A549 (cell line): ENCODE data around the gene CFB. TPM values are rescaled to one million over a fixed set of nuclear protein-coding genes. Genes with fewer than 3 reads are reported as not detected.

ENCODE experiments used
- ATAC-seq, 2 experiments: fragments of 200-7000 bp in 1 of 2; fragments of >200 bp in 1 of 2; cut with Nextera tagmentation in 1 of 2; cut with Tn5 transposase in 1 of 2; 3 replicates each; pipeline versions ENCODE4 v1.8.0 to v1.9.1; 2018 to 2020; ENCODE audit warnings: mild to moderate bottlenecking in 1 of 2, moderate library complexity in 1 of 2
- CTCF ChIA-PET: fragments of 300-600 bp; sonication (Branson Sonifier 250); formaldehyde crosslinking; extraction: SDS; loops from one replicate; lab custom pipeline; 2021; ENCODE audit warnings: antibody characterized with exemption, inconsistent platforms; lab: Yijun Ruan, JAX
- POLR2A ChIA-PET: fragments of 350-600 bp; formaldehyde crosslinking; extraction: SDS; loops from one replicate; lab custom pipeline; 2021; ENCODE audit warnings: antibody characterized with exemption, inconsistent platforms; lab: Yijun Ruan, JAX
- DNase-seq, 2 experiments: peaks; one replicate each; pipeline versions ENCODE4 v3.0.0 to v3.0.0-alpha.2; 2011 to 2016; ENCODE audit warnings: low read depth in 1 of 2, low spot score in 1 of 2
- FAIRE-seq: peaks from 2 replicates; lab custom pipeline; 2011; peaks lifted over from hg19 to GRCh38; lab: Jason Lieb, UNC
- H3K27ac ChIP-seq, 2 experiments: fragments of >200 bp; sonication (Bioruptor Twin); formaldehyde crosslinking; 3 replicates each; pipeline ENCODE4 v1.5.1; 2016 to 2017
- H3K4me1 ChIP-seq: fragments of >200 bp; sonication (Bioruptor Twin); formaldehyde crosslinking; 3 replicates; pipeline ENCODE4 v1.6.1; 2016
- H3K4me2 ChIP-seq: fragments of >200 bp; sonication (Bioruptor Twin); formaldehyde crosslinking; 3 replicates; pipeline ENCODE4 v1.6.1; 2016
- H3K4me3 ChIP-seq: fragments of >200 bp; sonication (Bioruptor Twin); formaldehyde crosslinking; 3 replicates; pipeline ENCODE4 v1.5.1; 2016
- H3K9me3 ChIP-seq: fragments of >200 bp; sonication (Bioruptor Twin); formaldehyde crosslinking; 3 replicates; pipeline ENCODE4 v1.6.1; 2016
- BHLHE40 ChIP-seq: IDR thresholded peaks from 2 replicates; pipeline ENCODE4 v1.6.1; 2012; ENCODE audit warnings: low read depth, low read length, inconsistent platforms
- CBX8 ChIP-seq: fragments of 200-600 bp; sonication (generic); IDR thresholded peaks from 2 replicates; pipeline ENCODE4 v1.6.1; 2016
- CEBPB ChIP-seq, 2 experiments: fragments of >200 bp in 1 of 2; sonication (Bioruptor Twin) in 1 of 2; formaldehyde crosslinking in 1 of 2; IDR thresholded peaks; 2 replicates each; pipeline ENCODE4 v1.6.1; 2012 to 2016
- CHD4 ChIP-seq: fragments of 200-600 bp; sonication (generic); IDR thresholded peaks from 2 replicates; pipeline ENCODE4 v1.6.1; 2016; ENCODE audit warnings: antibody characterized with exemption, mild to moderate bottlenecking, borderline replicate concordance
- FOSL2 ChIP-seq, 2 experiments: fragments of 450-650 bp in 1 of 2; fragments of >200 bp in 1 of 2; sonication (Bioruptor Twin) in 1 of 2; formaldehyde crosslinking; IDR thresholded peaks; 2 replicates each; pipeline versions ENCODE4 v1.5.0 to v1.6.1; 2016 to 2020; ENCODE audit warnings: mild to moderate bottlenecking in 1 of 2, moderate library complexity in 1 of 2
- FOXS1 ChIP-seq: fragments of 250-450 bp; sonication (Bioruptor Pico); IDR thresholded peaks from 2 replicates; pipeline ENCODE4 v1.5.0; 2020; ENCODE audit warnings: mild to moderate bottlenecking, moderate library complexity
- HOXA7 ChIP-seq: fragments of 250-450 bp; sonication (Bioruptor Pico); IDR thresholded peaks from 2 replicates; pipeline ENCODE4 v1.5.0; 2020; ENCODE audit warnings: mild to moderate bottlenecking, moderate library complexity
- JUN ChIP-seq, 2 experiments: fragments of >200 bp; sonication (Bioruptor Twin); formaldehyde crosslinking; IDR thresholded peaks; 2 replicates in 1 of 2; 3 replicates in 1 of 2; pipeline ENCODE4 v1.6.1; 2016 to 2017
- JUNB ChIP-seq: fragments of >200 bp; sonication (Bioruptor Twin); formaldehyde crosslinking; IDR thresholded peaks from 2 replicates; pipeline ENCODE4 v1.6.1; 2016
- KDM1A ChIP-seq: fragments of 200-600 bp; sonication (generic); IDR thresholded peaks from 2 replicates; pipeline ENCODE4 v1.6.1; 2016; ENCODE audit warnings: low read depth, mild to moderate bottlenecking
- KDM5A ChIP-seq: fragments of 200-600 bp; sonication (generic); IDR thresholded peaks from 2 replicates; pipeline ENCODE4 v1.6.1; 2016; ENCODE audit warnings: antibody characterized with exemption, mild to moderate bottlenecking
- NFE2L2 ChIP-seq: fragments of 150-350 bp; conservative IDR thresholded peaks from 2 replicates; pipeline ENCODE4 v1.6.1; 2014; ENCODE audit warnings: low read length
- RAD21 ChIP-seq, 2 experiments: fragments of >200 bp in 1 of 2; sonication (Bioruptor Twin) in 1 of 2; formaldehyde crosslinking in 1 of 2; IDR thresholded peaks in 1 of 2; conservative IDR thresholded peaks in 1 of 2; 2 replicates in 1 of 2; 3 replicates in 1 of 2; pipeline ENCODE4 v1.6.1; 2012 to 2018; ENCODE audit warnings: inconsistent platforms in 1 of 2
- RFX5 ChIP-seq: fragments of 450-650 bp; IDR thresholded peaks from 2 replicates; pipeline ENCODE4 v1.7.1; 2014; ENCODE audit warnings: antibody characterized with exemption, mild to moderate bottlenecking, moderate library complexity
- RNF2 ChIP-seq: fragments of 200-600 bp; sonication (generic); IDR thresholded peaks from 2 replicates; pipeline ENCODE4 v1.6.1; 2016; ENCODE audit warnings: low read depth, mild to moderate bottlenecking, antibody characterized with exemption, moderate library complexity, borderline replicate concordance
- TP53 ChIP-seq: fragments of 250-450 bp; sonication (Bioruptor Pico); IDR thresholded peaks from 2 replicates; pipeline ENCODE4 v1.5.0; 2021; ENCODE audit warnings: mild to moderate bottlenecking, moderate library complexity
- WGBS: methylation state at CpG from one replicate; pipeline ENCODE4 v1.1.6; 2017; ENCODE audit errors: missing lambda C conversion rate; 5-methylcytosine and 5-hydroxymethylcytosine counted together
- polyA plus RNA-seq, 4 experiments: library from polyadenylated mRNA; depleted of rRNA in 3 of 4; stranded (reverse); fragments of >200 nt; fragmentation: RNase III in 1 of 4; extraction: RNeasy Plus Mini Kit Qiagen cat#74134 plus additional on column Dnase treatment in 1 of 4; gene quantifications; 2 replicates in 3 of 4; 3 replicates in 1 of 4; pipeline ENCODE4 v1.2.3, GENCODE V29; 2011 to 2017
- TF ChIP-seq, protein P1 (sequence below): fragments of 250-450 bp; sonication (Bioruptor Pico); IDR thresholded peaks from 2 replicates; pipeline ENCODE4 v1.5.0; 2020; ENCODE audit warnings: low read depth, mild to moderate bottlenecking, moderate library complexity
- TF ChIP-seq, protein P2 (sequence below): fragments of 150-350 bp; IDR thresholded peaks from 2 replicates; pipeline ENCODE4 v1.6.1; 2014; ENCODE audit warnings: low read depth, mild to moderate bottlenecking, low read length
- TF ChIP-seq, protein P3 (sequence below): IDR thresholded peaks from 2 replicates; pipeline ENCODE4 v1.6.1; 2012
- TF ChIP-seq, protein P4 (sequence below): IDR thresholded peaks from 2 replicates; pipeline ENCODE4 v1.6.1; 2012; ENCODE audit warnings: low read depth, borderline replicate concordance

Gene CFB
- polyA plus RNA-seq, 2 of the 4 experiments (the other 2 are of a cell fraction) = 4.4 to 5.6 TPM

DNA sequence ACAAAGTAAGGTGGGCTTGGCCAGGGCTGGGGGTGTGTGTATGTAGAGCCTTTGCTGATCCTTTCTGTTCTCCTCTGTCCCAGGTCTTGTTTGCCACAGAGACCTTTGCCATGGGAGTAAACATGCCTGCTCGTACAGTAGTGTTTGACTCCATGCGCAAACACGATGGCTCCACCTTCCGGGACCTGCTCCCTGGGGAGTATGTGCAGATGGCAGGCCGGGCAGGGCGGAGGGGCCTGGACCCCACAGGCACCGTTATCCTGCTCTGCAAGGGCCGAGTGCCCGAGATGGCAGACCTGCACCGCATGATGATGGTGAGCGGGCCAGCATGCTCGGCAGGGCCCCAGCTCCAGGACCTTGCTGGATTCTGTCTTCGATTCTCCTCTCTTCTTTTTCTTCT is 19.8 kb downstream of the CFB start:
- TF ChIP-seq, protein P1, sequence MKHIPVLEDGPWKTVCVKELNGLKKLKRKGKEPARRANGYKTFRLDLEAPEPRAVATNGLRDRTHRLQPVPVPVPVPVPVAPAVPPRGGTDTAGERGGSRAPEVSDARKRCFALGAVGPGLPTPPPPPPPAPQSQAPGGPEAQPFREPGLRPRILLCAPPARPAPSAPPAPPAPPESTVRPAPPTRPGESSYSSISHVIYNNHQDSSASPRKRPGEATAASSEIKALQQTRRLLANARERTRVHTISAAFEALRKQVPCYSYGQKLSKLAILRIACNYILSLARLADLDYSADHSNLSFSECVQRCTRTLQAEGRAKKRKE = no peak
- TF ChIP-seq NFE2L2 (no peak), CEBPB (IDR thresholded peaks at IDR 0.05) (no peak), TP53 (CRISPR knock-in tag) (no peak), KDM5A (no peak), JUN (IDR thresholded peaks at IDR 0.05) (no peak), JUNB (no peak), BHLHE40 (no peak), RNF2 (no peak), RFX5 (no peak), HOXA7 (CRISPR knock-in tag) (no peak)
- TF ChIP-seq, protein P2, sequence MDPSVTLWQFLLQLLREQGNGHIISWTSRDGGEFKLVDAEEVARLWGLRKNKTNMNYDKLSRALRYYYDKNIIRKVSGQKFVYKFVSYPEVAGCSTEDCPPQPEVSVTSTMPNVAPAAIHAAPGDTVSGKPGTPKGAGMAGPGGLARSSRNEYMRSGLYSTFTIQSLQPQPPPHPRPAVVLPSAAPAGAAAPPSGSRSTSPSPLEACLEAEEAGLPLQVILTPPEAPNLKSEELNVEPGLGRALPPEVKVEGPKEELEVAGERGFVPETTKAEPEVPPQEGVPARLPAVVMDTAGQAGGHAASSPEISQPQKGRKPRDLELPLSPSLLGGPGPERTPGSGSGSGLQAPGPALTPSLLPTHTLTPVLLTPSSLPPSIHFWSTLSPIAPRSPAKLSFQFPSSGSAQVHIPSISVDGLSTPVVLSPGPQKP = no peak
- Histone ChIP-seq H3K9me3 (no peaks in the 10 kb centered on the region), H3K4me1 (peaks cover 4% of the 10 kb centered on the region; the same call in 1 of the 3 replicates), H3K4me3 (no peak overlapping the region), H3K27ac (no peak overlapping the region), H3K4me2 (no peak overlapping the region)
- FAIRE-seq (no peak), DNase-seq (no peak), ATAC-seq (no peak)
- ChIA-PET POLR2A (no interaction called here), CTCF (interaction anchor here (0.6 to 1.4 kb wide), 4 partner anchors 14 to 367 kb away, joined by 3 to 9 read pairs (median 3); no protein-coding TSS in a partner anchor)
- 95% methylated on average over 11 of the region's 13 CpGs for WGBS

DNA sequence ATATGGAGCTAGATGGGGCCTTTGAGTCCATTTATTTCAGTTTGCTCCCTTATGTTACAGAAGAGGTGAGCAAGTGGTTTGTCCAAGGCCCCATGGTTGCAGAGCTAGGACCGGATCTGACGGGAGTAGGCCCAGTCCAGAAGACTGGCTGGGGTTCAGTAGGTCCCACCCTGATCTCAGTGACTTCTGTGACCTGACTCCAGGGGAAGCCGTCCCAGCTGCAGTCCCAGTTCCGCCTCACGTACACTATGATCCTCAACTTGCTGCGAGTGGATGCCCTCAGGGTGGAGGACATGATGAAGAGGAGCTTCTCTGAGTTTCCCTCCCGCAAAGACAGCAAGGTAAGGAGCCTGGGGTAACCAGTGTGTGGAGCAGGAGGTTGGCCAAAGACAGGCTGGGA is 20.6 kb downstream of the CFB start:
- no peak for FAIRE-seq
- 93% methylated on average over 7 of the region's 7 CpGs for WGBS
- Histone ChIP-seq H3K9me3 (no peaks in the 10 kb centered on the region), H3K27ac (no peak overlapping the region), H3K4me1 (peaks cover 9% of the 10 kb centered on the region; the same call in 1 of the 3 replicates), H3K4me3 (no peak overlapping the region), H3K4me2 (no peak overlapping the region)
- DNase-seq = no peak
- TF ChIP-seq CBX8 (no peak), NFE2L2 (no peak), BHLHE40 (no peak), FOXS1 (no peak), RFX5 (no peak), KDM1A (no peak), RAD21 (conservative IDR thresholded peaks at IDR 0.05 in 1 of 2, IDR thresholded peaks at IDR 0.05 in 1 of 2) (no peak), FOSL2 (IDR thresholded peaks at IDR 0.05) (no peak), FOSL2 (CRISPR knock-in tag; IDR thresholded peaks at IDR 0.05) (no peak), CHD4 (no peak)
- TF ChIP-seq, protein P3, sequence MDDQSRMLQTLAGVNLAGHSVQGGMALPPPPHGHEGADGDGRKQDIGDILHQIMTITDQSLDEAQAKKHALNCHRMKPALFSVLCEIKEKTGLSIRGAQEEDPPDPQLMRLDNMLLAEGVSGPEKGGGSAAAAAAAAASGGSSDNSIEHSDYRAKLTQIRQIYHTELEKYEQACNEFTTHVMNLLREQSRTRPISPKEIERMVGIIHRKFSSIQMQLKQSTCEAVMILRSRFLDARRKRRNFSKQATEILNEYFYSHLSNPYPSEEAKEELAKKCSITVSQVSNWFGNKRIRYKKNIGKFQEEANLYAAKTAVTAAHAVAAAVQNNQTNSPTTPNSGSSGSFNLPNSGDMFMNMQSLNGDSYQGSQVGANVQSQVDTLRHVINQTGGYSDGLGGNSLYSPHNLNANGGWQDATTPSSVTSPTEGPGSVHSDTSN = no peak
- TF ChIP-seq, protein P4, sequence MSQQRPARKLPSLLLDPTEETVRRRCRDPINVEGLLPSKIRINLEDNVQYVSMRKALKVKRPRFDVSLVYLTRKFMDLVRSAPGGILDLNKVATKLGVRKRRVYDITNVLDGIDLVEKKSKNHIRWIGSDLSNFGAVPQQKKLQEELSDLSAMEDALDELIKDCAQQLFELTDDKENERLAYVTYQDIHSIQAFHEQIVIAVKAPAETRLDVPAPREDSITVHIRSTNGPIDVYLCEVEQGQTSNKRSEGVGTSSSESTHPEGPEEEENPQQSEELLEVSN = no peak
- POLR2A ChIA-PET = no interaction called here
- no peak for ATAC-seq
- CTCF ChIA-PET = interaction anchor here (1.2 to 1.4 kb wide), 2 partner anchors 14 to 368 kb away, joined by 3 to 9 read pairs; no protein-coding TSS in a partner anchor
